Right cardiac atrium (tissue), 5 donors: ENCODE measurements around the gene CKLF. TPM values are rescaled to one million over a fixed set of nuclear protein-coding genes. Genes with fewer than 3 reads are reported as not detected.
"Not testable (repeated sequence)": the region's sequence is repeated elsewhere in the genome, so short reads cannot be mapped to it uniquely, and the experiment has no call there.

Experiments
- ATAC-seq, 2 donors: fragments of 200-7000 bp; cut with Tn5 transposase; one replicate each; pipeline versions ENCODE4 v1.8.0 to v1.9.1; 2020; ENCODE audit warnings: moderate library complexity in 2 of 2, mild to moderate bottlenecking in 1 of 2
- DNase-seq, 3 donors: peaks; one replicate each; pipeline ENCODE4 v3.0.0-alpha.2; 2020
- H3K27ac ChIP-seq: one replicate; pipeline ENCODE4 v1.5.1; 2013; ENCODE audit warnings: mild to moderate bottlenecking, low read length, control low read depth, moderate library complexity
- H3K27me3 ChIP-seq: one replicate; pipeline ENCODE4 v1.6.1; 2013; ENCODE audit not compliant: control insufficient read depth, insufficient read depth
- H3K4me1 ChIP-seq: one replicate; pipeline ENCODE4 v1.6.1; 2013; ENCODE audit warnings: low read length; ENCODE audit not compliant: control insufficient read depth, insufficient read depth
- H3K4me3 ChIP-seq: one replicate; pipeline ENCODE4 v1.5.1; 2013; ENCODE audit warnings: low read length, control low read depth
- H3K9me3 ChIP-seq: one replicate; pipeline ENCODE4 v1.6.1; 2013; ENCODE audit warnings: low read length; ENCODE audit not compliant: control insufficient read depth
- WGBS: extraction: QIAGEN DNeasy Blood & Tissue Kit; methylation state at CpG from one replicate; pipeline ENCODE4 v1.1.7; 2013; 5-methylcytosine and 5-hydroxymethylcytosine counted together
- intact Hi-C, 4 donors: fragments of 100-400 bp; cut with DNase I; formaldehyde crosslinking; loops; one replicate each; pipeline versions ENCODE4 v1.11.0 to v1.14.0; 2022 to 2023
- polyA plus RNA-seq: library from polyadenylated mRNA; stranded (reverse); fragments of 200-250 nt; gene quantifications from one replicate; pipeline ENCODE4 v1.2.3, GENCODE V29; 2013
- total RNA-seq, 4 donors: library from RNA; stranded (reverse); fragmentation: NEBNext Ultra II Directional; extraction: Animal tissue kit (Norgen Biotek cat#: 25700); gene quantifications; one replicate each; pipeline ENCODE4 v1.2.1, GENCODE V29; 2021
- donor health status: healthy with polysubstance abuse.
- donor health status: DM: no; HTN: yes; CAD: no.
- donor health status: DM: no; HTN: no; CAD: no.
- donor health status: DM: no; HTN: yes; CAD: no; lungs with severe emphysema.
- donor health status: DM: yes; HTN: yes; CAD: no.

The CKLF gene
- total and polyA plus RNA-seq, 5 donors: 8.9 to 19.0 (median 13.5) TPM

GRCh38 chr16:66511602-66512271 is 40.6 kb upstream of the CKLF start:
- Histone ChIP-seq H3K4me1 (peaks cover 17% of the 10 kb centered on the region), H3K27me3 (no peaks in the 10 kb centered on the region), H3K27ac (peak overlapping the region; percentile 65), H3K9me3 (no peaks in the 10 kb centered on the region), H3K4me3 (no peak overlapping the region)
- ATAC-seq: peak in 1 of 2 donors; percentile 1
- 55% methylated on average over 13 of the region's 13 CpGs for WGBS
- no peak for DNase-seq
- intact Hi-C loops: no loop called here

GRCh38 chr16:66512272-66513110 is 39.9 kb upstream of the CKLF start:
- Histone ChIP-seq H3K4me3 (no peak overlapping the region), H3K27ac (peak overlapping the region; percentile 65), H3K27me3 (no peaks in the 10 kb centered on the region), H3K9me3 (no peaks in the 10 kb centered on the region), H3K4me1 (peaks cover 20% of the 10 kb centered on the region)
- DNase-seq (peak in 1 of 3 donors; percentile 77), ATAC-seq (no peak)
- 80% methylated on average over 15 of the region's 15 CpGs for WGBS
- intact Hi-C loops: no loop called here

GRCh38 chr16:66513111-66513723 is 39.2 kb upstream of the CKLF start:
- peaks cover 24% of the 10 kb centered on the region for H3K4me1 ChIP-seq
- ATAC-seq: no peak
- intact Hi-C loops: no loop called here

GRCh38 chr16:66514391-66514790 is 38.0 kb upstream of the CKLF start:
- H3K27ac ChIP-seq, intact Hi-C loops, H3K4me3 ChIP-seq, H3K9me3 ChIP-seq, H3K27me3 ChIP-seq, DNase-seq, ATAC-seq: not testable (repeated sequence)
- WGBS: 96% methylated on average over 11 of the region's 17 CpGs
- H3K4me1 ChIP-seq: peaks cover 24% of the 10 kb centered on the region

More at GRCh38 chr16:66513111-66513723, 39.2 kb upstream of the CKLF start:
- H3K27ac ChIP-seq: peak overlapping the region; percentile 6
- no peaks in the 10 kb centered on the region for H3K9me3 ChIP-seq
- no peak for DNase-seq
- no peak overlapping the region for H3K4me3 ChIP-seq
- H3K27me3 ChIP-seq: no peaks in the 10 kb centered on the region
- 81% methylated on average over 8 of the region's 8 CpGs for WGBS

GRCh38 chr16:66514980-66515595 is 37.3 kb upstream of the CKLF start:
- H3K9me3 ChIP-seq, ATAC-seq, intact Hi-C loops, H3K27me3 ChIP-seq, H3K4me3 ChIP-seq, H3K27ac ChIP-seq, DNase-seq: not testable (repeated sequence)
- WGBS: 86% methylated on average over 10 of the region's 10 CpGs
- peaks cover 30% of the 10 kb centered on the region for H3K4me1 ChIP-seq

- peak overlapping the region; percentile 98 for H3K27ac ChIP-seq
- no peaks in the 10 kb centered on the region for H3K9me3 ChIP-seq
- WGBS: 40% methylated on average over 12 of the region's 12 CpGs
- peak in 1 of 3 donors; percentile 76 for DNase-seq
- no peaks in the 10 kb centered on the region for H3K27me3 ChIP-seq
- H3K4me1 ChIP-seq: peaks cover 30% of the 10 kb centered on the region
- intact Hi-C loops: no loop called here
- ATAC-seq: peak in 1 of 2 donors; percentile 9
- H3K4me3 ChIP-seq: no peak overlapping the region
Observed at GRCh38 chr16:66515596-66516508, 36.5 kb upstream of the CKLF start.

- no peaks in the 10 kb centered on the region for H3K9me3 ChIP-seq
- no peaks in the 10 kb centered on the region for H3K27me3 ChIP-seq
- no peak overlapping the region for H3K4me3 ChIP-seq
- ATAC-seq (no peak), DNase-seq (no peak)
- H3K4me1 ChIP-seq: peaks cover 36% of the 10 kb centered on the region
- 4% methylated on average over 8 of the region's 8 CpGs for WGBS
- intact Hi-C loops: no loop called here
- peak overlapping the region; percentile 98 for H3K27ac ChIP-seq
Observed at GRCh38 chr16:66516509-66516807, 35.9 kb upstream of the CKLF start.

- Histone ChIP-seq H3K27me3 (no peaks in the 10 kb centered on the region), H3K4me1 (peaks cover 37% of the 10 kb centered on the region), H3K4me3 (peak overlapping the region; percentile 3), H3K27ac (peak overlapping the region; percentile 100), H3K9me3 (no peaks in the 10 kb centered on the region)
- ATAC-seq (peak; percentile 96), DNase-seq (peak; percentile 98 to 99 (median 98))
- intact Hi-C loops: no loop called here
- 11% methylated on average over 15 of the region's 15 CpGs for WGBS
Observed at GRCh38 chr16:66516808-66517585, 35.4 kb upstream of the CKLF start.

GRCh38 chr16:66517586-66518263 is 34.7 kb upstream of the CKLF start:
- ATAC-seq (peak in 1 of 2 donors; percentile 0), DNase-seq (peak; percentile 49 to 80 (median 69))
- Histone ChIP-seq H3K27me3 (no peaks in the 10 kb centered on the region), H3K4me3 (no peak overlapping the region), H3K9me3 (no peaks in the 10 kb centered on the region), H3K27ac (peak overlapping the region; percentile 100), H3K4me1 (peaks cover 37% of the 10 kb centered on the region)
- 61% methylated on average over 8 of the region's 8 CpGs for WGBS
- intact Hi-C loops: no loop called here
